SW480 (cell line): Measurements from ENCODE around the gene GTF2A1.
"Not testable (repeated sequence)": the region's sequence is repeated elsewhere in the genome, so short reads cannot be mapped to it uniquely, and the experiment has no call there.

ENCODE experiments used
- DNase-seq: peaks from one replicate; pipeline ENCODE4 v3.0.0-alpha.2; 2016; ENCODE audit warnings: low spot score

The GTF2A1 gene

DNA sequence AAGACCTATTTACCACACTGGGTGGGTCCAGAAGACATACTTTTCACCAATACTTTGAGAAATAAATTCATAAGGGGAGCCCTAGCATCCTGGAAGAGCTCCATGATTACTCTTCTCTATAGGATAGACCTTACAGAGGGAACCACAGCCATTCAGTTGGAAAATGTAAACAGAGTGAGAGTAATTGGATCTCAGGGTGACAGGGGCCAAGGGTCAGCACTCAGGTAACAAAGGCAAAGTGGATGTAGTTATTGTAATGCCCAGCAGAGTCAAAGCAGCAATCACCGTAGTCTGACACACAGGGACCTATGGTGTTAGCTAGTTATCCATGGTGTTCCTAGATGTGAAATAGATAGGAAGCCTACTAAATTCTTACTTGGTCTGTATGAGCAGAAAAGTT lies 10.8 kb upstream of the GTF2A1 start:
- no peak for DNase-seq

DNA sequence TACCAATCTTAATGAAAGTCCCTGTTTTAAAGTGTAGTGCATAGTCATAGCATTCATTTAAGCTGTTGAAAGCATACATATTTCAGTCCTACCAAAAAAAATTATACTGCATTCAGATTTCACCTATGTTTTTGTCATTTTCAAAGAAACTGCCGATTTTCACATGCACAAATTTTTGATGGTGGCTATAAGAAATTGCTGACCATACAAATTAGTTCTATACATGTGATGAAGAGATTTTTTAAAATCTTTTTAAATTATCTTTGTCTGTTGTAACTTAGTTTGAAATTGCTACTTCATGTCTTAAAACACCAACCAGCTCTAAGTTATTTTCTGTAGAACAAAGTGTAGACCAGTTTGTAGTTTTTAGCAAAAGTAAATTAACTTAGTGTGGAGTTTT lies 3.5 kb upstream of the GTF2A1 start:
- DNase-seq: no peak

DNA sequence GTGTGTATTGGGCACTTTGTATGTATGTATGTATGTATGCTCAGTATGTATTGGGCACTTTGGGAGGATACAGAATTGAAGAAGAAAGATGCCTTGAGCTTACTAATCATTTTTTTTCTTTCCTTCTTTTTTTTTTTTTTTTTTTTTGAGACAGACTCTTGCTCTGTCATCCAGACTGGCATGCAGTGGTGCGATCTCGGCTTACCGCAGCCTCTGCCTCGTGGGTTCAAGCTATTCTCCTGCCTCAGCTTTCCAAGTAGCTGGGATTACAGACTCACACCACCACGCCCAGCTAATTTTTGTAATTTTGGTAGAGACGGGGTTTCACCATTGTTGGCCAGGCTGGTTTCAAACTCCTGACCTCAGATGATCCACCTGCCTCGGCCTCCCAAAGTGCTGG lies 3.0 kb upstream of the GTF2A1 start:
- not testable (repeated sequence) for DNase-seq

DNA sequence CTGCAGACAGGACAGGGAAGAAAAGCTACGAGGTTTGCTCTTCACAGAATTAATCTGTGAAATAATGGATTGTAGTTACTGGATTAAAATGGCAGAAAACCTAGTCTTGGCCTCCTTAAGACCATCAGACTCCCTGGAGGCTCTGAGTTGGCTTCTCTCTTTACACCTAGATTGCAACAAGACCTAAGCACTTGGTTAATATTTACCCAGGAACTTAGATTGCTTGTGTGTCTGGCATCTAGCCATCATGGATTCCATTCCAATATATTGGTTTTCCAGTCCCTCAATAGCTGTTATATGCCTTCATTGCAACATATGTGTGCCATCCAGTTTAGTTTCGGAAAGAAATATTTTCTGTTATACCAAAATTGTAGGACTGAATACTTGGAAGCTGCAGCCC lies 1.9 kb upstream of the GTF2A1 start:
- peak; percentile 13 for DNase-seq

DNA sequence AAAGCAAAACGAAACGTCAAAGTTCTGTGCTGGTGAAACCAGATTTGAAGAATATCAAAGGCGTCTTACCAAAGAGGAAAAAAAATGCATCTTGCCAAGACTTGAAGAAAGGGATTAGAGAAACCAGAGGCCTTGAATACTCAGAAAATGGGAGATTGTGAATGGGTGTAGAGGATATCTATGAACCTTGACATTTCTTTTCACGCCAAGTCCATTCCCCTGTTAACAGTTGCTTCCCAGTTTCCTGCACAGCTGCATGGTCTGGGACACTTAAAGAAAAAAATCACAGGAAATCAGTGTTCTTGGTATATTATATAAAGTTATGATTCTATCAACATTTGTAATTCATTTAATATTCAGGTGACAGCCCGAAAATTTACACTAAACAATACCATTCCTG lies 1.4 kb upstream of the GTF2A1 start:
- no peak for DNase-seq

DNA sequence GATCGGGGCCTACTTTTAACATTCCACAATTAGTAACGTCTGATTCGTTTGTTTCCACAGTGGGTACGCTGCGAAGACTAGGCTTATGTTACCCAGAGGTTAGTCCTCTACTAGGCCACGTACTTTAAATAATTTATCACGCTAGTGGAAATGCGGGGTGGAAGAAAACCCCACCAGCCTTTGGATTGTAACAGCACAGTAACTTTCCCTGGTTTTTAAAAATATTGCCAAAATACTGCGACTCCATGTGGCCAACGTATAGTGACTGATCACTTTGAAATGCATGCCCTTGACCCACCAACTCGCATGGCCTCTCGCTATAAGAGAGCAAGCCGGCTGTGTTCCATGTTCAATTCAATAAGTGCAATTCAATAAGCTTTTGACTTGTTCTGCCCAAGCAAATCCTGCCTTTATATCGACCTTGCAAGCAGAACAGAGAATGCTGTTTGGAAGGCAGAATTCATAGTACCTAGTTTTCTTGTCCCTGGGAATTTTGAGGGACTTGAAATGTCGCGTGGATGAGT lies 882 bp upstream of the GTF2A1 start:
- peak; percentile 44 for DNase-seq

DNA sequence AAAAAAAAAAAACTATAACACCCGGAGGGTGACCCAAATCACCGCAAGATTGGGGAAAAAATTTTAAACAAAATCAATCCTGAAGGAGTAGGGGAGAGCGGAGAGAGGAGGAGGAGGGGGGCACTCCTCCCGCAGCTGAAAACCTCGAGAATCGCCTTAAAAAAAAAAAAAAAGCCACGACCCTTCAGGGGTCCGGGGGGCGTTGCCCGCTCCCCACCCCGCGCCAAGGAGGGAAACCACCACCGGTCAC lies 254 bp downstream of the GTF2A1 start:
- no peak for DNase-seq

DNA sequence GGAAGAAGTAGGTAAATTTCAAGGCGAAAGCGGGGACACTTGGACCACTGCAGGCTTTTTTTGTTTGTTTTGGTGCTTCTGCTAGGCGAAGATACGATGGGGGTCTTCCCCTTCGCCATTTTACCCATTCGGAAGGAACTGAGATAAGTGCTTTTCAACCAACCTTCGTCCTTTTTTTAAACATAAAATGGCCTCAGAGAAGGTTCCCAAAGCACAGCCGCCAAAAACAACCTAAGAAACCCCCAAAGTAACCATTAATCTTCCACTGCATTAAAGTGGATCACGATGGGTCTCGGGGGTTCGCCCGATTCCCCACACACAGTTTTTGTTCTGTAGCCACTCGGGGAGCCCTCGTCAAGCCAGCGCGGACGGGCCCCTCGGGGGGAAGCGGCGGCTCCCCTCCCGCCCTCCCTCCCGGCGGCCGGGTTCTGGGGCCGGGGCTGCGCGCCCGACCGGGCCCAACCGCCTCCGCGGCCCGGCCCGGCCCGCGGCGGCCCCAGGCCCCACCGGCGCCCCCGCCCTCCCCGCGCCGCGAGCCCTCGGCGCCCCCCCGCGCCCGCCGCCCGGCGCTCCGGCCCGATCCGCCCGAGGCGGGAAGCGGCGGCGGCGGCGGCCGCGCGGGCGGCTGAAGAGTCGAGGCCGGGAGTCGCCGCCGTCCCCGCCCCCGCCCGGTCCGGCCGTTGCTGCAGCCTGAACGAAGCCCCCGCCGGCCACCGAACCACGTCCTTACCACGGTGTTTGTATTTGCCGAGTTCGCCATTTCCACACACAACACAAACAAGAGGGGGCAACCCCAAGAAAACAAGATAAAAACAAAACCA lies 790 bp downstream of the GTF2A1 start:
- peak; percentile 30 for DNase-seq

DNA sequence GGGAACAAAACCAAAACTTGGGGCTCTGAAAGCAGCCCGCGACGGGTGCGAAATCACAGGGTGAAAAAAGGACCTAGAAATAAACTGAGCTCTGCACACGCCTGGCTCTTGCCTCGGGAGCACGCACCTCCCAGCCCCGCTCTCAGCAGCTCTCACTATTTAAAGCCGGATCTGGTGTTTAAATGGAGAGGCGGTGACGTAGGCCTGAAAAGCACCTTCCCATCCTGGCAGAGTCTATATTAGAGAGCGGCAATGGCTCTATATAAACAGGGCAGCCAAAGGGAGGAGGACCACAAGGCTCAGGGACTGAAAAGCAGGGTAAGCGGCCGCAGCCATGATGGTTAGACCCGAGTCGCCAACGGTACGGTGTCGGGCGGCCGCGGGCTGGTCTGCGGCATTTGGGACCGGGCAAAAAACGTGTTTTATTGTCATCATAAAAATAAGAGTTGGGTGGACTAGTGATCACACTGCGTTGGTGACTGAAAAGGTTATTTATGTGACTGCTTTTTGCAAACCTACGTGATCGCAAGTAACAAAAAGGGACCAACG lies 1.5 kb downstream of the GTF2A1 start:
- DNase-seq: peak; percentile 99

DNA sequence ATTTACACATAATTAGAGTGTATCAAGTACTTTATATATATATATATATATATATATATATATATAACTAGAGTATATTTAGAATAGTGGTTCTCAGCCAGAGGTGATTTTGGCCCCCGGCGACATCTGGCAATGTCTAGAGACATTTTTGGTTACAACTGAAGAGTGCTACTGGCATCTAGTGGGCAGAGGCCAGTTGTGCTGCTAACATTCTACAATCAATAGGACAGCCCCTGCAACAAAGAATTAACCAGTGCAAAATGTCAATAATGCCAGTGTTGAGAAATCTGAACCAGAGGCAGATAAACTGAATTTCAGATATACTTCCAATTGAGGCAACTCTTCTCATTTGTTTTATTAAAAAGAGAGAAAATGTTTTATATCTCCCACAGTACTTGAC lies 8.9 kb downstream of the GTF2A1 start:
- peak; percentile 26 for DNase-seq

DNA sequence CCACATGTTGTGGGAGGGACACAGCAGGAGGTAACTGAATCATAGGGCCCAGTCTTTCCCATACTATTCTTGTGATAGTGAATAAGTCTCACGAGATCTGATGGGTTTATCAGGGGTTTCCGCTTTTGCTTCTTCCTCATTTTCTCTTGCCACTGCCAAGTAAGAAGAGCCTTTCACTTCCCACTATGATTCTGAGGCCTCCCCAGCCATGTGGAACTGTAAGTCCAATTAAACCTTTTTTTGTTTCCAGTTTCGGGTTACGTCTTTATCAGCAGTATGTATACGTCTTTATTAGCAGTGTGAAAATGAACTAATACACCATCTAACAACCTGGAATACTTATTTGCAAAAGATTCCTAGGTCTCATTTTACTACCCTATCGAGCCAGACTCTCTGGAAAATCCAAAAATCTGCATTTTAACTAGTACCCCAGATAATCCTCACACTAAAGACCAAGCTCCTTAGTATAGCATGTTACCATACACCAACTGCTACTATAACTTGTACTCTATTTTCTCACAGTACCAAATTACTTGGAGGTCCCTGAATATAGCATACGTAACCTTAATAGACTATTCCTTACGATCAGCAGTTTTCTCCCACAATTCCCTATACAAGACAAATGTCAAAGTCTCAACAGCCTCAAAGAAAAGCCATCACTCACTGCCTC lies 11.5 kb downstream of the GTF2A1 start:
- no peak for DNase-seq

DNA sequence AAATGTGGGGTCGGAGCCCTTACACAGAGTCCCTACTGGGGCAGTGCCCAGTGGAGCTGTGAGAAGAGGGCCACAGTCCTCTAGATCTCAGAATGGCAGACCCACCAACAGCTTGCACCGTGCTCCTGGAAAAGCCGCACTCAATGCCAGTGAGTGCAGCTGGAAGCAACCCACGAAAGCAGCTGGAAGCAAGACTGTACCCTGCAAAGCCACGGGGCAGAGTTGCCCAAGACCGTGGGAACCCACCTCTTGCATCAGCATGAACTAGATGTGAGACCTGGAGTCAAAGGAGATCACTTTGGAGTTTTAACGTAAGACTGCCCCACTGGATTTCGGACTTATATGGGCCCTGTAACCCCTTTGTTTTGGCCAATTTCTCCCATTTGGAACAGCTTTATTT lies 12.3 kb downstream of the GTF2A1 start:
- DNase-seq: no peak

DNA sequence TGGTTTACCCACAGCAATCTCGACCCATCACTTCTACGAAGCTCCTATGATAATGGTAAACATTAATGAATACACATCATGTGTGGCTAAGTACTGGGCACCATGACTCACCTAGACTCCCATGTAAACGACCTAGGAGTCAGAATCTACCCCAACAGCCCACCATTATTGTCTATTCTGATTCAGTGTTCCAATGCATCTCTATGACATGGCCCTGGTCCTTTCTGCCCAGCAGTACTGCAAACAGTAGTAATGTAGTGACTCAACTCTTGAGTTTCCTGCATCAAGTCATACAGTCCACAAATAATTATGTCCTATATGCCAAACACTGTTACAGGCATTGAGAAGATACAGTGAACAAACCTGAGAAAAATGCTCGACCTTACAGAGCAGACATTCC lies 14.6 kb downstream of the GTF2A1 start:
- DNase-seq: no peak

DNA sequence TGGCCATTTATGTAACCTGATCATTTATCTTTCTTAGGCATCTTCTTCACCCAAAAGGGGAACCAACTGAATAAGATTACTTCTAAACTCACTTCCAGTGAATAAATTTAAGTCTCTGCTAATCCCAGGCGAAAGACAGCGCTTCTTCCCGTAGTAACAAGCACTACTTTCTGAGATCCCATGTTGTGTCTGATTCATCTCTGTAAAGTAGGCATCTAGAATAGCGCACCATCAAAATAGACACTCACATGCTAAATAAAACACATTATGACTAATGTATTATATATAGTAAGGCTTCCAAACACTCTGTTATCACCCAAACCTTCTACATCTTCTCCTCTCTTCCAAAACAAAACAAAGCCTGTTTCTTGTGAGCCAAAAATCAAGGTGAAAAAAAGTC lies 15.1 kb downstream of the GTF2A1 start:
- DNase-seq: no peak

DNA sequence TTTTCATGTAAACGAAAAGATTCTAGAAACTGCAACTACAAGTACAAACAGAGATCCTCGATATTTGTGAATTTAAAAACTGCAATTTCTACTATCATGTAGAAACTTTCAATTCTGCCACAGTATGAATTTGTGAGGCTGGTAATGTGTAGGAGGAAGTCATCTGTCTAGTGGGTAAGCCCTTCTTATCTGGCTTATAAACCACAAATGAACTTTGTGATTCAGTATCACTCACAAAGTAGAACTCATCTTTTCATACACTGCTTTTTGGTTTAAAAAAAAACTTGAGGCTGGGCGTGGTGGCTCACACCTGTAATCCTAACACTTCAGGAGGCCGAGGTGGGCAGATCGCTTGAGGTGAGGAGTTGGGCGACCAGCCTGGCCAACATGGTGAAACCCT lies 20.7 kb downstream of the GTF2A1 start:
- no peak for DNase-seq

DNA sequence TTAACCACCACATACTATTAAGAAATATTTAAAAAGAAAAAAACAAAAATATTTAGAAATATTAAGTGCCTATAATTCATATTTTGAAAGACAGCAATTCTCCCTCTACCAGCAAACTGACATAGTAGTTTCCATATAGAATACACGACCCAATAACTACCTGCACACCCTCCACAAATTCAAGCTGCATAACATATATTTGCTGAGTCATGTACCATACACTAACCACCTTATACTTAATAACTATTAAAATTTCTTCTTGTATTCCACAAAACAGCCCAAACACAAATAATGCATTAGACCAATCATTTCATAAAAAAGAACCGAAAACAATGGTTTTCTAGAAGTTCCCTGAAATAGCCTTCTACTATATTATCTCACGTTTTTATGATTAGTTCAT lies 21.7 kb downstream of the GTF2A1 start:
- DNase-seq: no peak

DNA sequence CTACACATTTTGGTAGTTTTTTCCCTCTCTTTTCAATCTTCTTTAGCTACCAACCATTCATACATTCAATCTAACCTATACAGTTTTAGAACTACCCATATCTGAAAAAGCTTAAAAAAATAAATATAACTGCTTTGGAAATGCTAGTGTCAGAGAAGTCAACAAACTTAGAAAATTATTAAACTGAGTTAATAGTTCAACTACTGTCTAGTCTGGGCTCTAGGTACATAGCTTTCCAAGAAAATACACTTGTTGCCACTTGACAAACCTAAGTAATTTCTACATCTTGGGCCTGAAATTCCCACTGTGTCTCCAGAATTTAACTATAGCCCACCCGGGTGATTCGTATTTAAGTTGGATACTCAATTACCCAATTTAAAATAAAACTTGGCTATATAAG lies 22.1 kb downstream of the GTF2A1 start:
- DNase-seq: no peak

DNA sequence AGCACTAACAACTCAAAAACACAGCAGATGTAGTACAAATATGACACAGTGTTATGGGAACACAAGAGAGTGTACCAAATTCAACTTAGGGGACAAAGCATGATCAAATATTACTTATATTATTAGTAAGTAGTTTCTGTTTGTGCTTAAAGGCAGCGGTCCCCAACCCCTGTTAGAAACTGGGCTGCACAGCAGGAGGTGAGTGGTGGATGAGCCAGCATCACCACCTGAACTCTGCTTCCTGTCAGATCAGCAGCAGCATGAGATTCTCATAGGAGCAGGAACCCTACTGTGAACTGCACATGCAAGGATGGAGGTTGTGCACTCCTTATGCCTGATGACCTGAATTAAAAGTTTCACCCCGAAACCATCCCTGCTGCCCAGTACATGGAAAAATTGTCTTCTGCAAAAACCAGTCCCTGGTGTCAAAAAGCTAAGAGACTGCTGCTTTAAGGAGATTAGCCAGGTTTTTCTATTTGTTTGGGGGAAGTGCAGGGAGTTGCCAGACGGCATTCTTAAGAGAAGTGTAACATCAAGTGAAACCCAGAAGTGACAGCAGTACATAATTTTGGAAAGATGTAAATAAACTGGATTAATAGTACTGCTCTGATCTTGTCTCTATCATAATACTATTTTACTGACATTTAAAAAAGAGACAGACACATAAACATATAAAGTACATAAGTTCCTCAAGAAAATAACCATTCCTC lies 26.7 kb downstream of the GTF2A1 start:
- DNase-seq: no peak

DNA sequence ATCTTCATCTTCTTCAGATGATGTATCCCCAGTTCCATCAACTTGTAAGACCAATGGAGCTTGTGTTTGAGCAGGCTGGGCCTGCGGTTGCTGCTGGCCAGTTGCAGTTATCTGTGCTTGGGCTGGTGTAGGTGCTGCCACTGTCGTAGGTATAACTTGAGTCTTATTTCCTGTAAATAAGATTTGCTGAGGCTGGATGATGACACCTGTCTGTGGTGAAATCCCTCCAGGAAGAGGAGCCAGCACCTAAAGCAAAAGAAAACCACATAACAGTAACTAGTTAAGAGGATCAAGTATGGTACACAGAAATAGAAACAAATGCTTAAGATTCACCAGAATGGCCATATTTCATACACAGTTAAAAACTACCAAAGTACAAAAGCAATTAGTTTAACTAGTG lies 28.2 kb downstream of the GTF2A1 start:
- no peak for DNase-seq

DNA sequence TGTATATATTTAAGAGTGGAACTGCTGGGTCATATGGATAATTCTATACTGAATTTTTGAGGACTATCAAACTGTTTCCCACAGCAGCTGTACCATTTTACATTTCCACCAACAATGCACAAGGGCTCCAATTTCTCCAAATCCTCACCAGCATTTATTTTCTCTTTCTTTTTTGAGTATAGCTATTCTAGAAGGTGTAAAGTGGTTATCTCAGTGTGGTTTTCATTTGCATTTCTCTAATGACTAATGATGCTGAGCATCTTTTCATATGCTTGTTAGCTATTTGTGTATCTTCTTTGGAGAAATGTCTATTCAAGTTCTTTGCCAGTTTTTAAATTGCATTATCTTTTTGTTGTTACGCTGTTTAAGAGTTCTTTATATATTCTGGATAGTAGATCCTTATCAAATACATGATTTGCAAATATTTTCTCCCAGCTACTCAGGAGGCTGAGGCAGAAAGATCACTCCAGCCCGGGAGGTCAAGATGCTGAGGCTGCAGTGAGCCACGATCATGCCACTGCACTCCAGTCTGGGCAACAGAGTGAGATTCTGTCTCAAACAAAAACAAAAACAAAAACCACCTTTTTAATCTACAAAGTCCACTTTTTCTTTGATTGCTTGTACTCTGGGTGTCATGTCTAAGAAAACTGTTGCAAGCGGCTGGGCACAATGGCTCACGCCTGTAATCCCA lies 32.8 kb downstream of the GTF2A1 start:
- no peak for DNase-seq

DNA sequence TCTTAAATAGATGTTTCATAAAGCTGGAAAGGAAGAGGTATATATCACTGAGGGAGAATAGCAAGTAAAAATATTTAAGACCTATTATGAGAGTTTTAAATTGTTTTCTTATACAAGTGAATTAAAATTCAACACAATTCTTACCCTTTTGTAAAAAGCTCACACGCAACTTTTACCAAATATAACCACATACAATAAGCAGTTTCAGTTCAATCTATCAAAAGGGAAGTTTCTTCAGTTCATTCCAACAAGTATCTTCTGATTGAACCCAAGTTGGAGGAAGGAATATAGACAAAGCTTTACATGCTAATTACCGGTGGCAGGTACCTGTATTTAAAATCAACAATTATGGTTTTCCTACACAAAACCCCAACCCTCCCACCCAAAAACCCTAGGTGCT lies 41.1 kb downstream of the GTF2A1 start:
- no peak for DNase-seq

DNA sequence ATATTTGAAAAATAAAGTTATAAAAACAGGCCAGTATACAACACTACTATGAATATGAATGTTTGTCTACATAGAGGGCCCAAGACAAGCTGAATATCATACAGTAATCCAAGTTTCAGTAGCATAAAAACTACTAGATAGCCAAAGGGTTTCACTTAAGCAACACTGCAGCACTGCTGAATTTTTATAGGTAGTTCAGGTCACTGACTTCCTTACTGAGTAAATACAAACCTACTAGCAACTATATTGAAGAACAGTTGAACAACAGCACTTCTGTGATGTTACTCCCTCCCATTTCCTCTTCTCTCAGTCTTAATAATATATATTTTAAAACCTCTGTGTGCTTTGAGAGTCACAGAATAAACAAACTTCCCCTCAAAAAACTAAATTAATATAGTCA lies 42.7 kb downstream of the GTF2A1 start:
- DNase-seq: no peak
